ENCODE data around the gene OXCT2. TPM values are rescaled to one million over a fixed set of nuclear protein-coding genes. Genes with fewer than 3 reads are reported as not detected.

Gene OXCT2
- total and polyA plus RNA-seq, 9 of the 15 experiments (the other 6 are each of a cell fraction or from before 2014, with no cell fraction given), result 0.08 to 0.64 (median 0.22) TPM; not detected in 2

DNA sequence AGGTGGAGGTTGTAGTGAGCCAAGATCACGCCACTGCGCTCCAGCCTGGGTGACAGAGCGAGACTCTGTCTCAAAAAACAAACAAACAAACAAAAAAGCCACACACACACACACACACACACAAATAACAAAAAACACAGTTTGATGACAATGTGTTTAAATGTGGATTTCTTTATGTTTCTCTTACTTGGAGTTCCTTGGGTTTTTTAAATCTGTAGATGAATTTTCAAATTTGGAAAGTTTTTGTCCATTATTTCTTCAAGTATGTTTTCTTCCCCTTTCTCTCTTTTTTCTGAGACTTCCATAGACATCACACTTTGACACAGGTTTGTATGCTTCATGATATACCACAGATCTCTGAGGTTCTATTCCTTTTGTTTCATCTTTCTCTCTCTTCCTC, 44.5 kb downstream of the OXCT2 start:
- no TSS peak for BruUV-seq (replicated peaks)
- CTCF ChIA-PET (ENCODE audit: low intra/inter-chr PET ratio), result no interaction called here
- H3K27ac ChIP-seq (ENCODE audit: extremely low read depth, low read depth, low read length), result no peak overlapping the region
- 13% methylated on average over 3 of the region's 3 CpGs for WGBS (ENCODE audit: insufficient coverage, low coverage, missing lambda C conversion rate)
- no peaks in the 10 kb centered on the region for H3K79me2 ChIP-seq (ENCODE audit: control insufficient read depth, insufficient read depth, low read length)
- DNase-seq (ENCODE audit: extremely low read depth in 1 of 4, low spot score in 3 of 4) (no peak), ATAC-seq (no peak), FAIRE-seq (no peak)
- in situ Hi-C loops (cut with MboI), result no loop called here
- no peak overlapping the region for H2AFZ ChIP-seq (ENCODE audit: low read depth, low read length)
- H3K9me1 ChIP-seq (ENCODE audit: control insufficient read depth, insufficient read depth, low read length), result no peaks in the 10 kb centered on the region
- H4K20me1 ChIP-seq (replicated peaks; ENCODE audit: control insufficient read depth, insufficient read depth, low read length), result no peaks in the 10 kb centered on the region
- no peak overlapping the region for H3K4me2 ChIP-seq (ENCODE audit: insufficient read depth, low read length)
- H3K36me3 ChIP-seq (ENCODE audit: control insufficient read depth, insufficient read depth, low read length), result no peaks in the 10 kb centered on the region
- TF ChIP-seq ZNF583 (CRISPR knock-in tag; IDR thresholded peaks at IDR 0.05) (peak; percentile 51; the same call in 1 of the 2 replicates), FOXJ3 (CRISPR knock-in tag; IDR thresholded peaks at IDR 0.05) (no peak), SRF (CRISPR knock-in tag; IDR thresholded peaks at IDR 0.05) (no peak), CBX2 (IDR thresholded peaks at IDR 0.05; ENCODE audit: insufficient read depth, low read length, poor library complexity, severe bottlenecking) (peak; percentile 62)
- H3K4me1 ChIP-seq (replicated peaks in 1 of 2; ENCODE audit: control insufficient read depth in 2 of 2, insufficient read depth in 2 of 2, low read length in 2 of 2), result peaks cover 0 to 5% of the 10 kb centered on the region in 2 experiments; a peak in 1 of 5 replicates
- H3K9ac ChIP-seq (ENCODE audit: insufficient read depth in 1 of 2, low read depth in 2 of 2, low read length in 2 of 2), result no peak overlapping the region
- H3K27me3 ChIP-seq (ENCODE audit: control insufficient read depth in 2 of 2, insufficient read depth in 2 of 2, low read length in 2 of 2), result peaks cover 22 to 26% of the 10 kb centered on the region in 2 experiments
- intact Hi-C loops (cut with micrococcal nuclease), result no loop called here
- no peaks in the 10 kb centered on the region for H3K9me3 ChIP-seq (replicated peaks; ENCODE audit: control insufficient read depth, insufficient read depth, low read depth, low read length)
- POLR2A ChIA-PET, result interaction anchor here (1.2 kb wide), 1 partner anchor 15 kb away, joined by 3 read pairs; no protein-coding TSS in a partner anchor
- H3K4me3 ChIP-seq, result no peak overlapping the region

DNA sequence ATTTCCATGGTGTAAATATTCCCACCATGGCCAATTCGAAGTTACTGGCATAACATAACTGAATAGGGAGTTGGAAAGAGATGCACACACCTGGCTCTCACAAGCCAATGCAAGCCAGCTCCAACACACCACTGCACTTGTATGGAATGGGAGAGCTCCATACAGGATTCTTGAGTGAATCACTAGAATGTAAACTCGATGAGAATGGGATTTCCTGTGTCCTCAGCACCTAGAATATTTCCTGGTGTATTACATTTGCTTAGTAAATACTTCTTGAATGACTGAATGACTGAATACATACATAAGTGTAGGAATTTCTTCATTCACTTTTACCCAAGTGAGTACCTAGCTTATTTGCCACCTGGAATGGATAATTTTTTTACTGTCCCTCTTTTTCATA, 48.7 kb downstream of the OXCT2 start:
- in situ Hi-C loops (cut with MboI), result loop anchor here (5.0 kb wide), 1 partner anchor 125 kb away; no protein-coding TSS in a partner anchor
- CTCF ChIA-PET (ENCODE audit: low intra/inter-chr PET ratio), result interaction anchor here (0.6 kb wide), 1 partner anchor 69 kb away, joined by 3 read pairs; no protein-coding TSS in a partner anchor
- Histone ChIP-seq H3K36me3 (ENCODE audit: control insufficient read depth, insufficient read depth, low read length) (no peaks in the 10 kb centered on the region), H3K9me1 (ENCODE audit: control insufficient read depth, insufficient read depth, low read length) (no peaks in the 10 kb centered on the region), H3K4me3 (no peak overlapping the region), H3K9me3 (replicated peaks; ENCODE audit: control insufficient read depth, insufficient read depth, low read depth, low read length) (no peaks in the 10 kb centered on the region), H3K27ac (ENCODE audit: extremely low read depth, low read depth, low read length) (no peak overlapping the region), H3K4me2 (ENCODE audit: insufficient read depth, low read length) (no peak overlapping the region), H3K9ac (ENCODE audit: insufficient read depth in 1 of 2, low read depth in 2 of 2, low read length in 2 of 2) (no peak overlapping the region), H4K20me1 (replicated peaks; ENCODE audit: control insufficient read depth, insufficient read depth, low read length) (no peaks in the 10 kb centered on the region), H3K79me2 (ENCODE audit: control insufficient read depth, insufficient read depth, low read length) (no peaks in the 10 kb centered on the region), H2AFZ (ENCODE audit: low read depth, low read length) (no peak overlapping the region), H3K4me1 (replicated peaks in 1 of 2; ENCODE audit: control insufficient read depth in 2 of 2, insufficient read depth in 2 of 2, low read length in 2 of 2) (no peaks in the 10 kb centered on the region), H3K27me3 (ENCODE audit: control insufficient read depth in 2 of 2, insufficient read depth in 2 of 2, low read length in 2 of 2) (peaks cover 6% of the 10 kb centered on the region in 2 experiments; a peak in 4 of 5 replicates)
- no peak for ATAC-seq
- intact Hi-C loops (cut with micrococcal nuclease), result loop anchor here (5.0 kb wide), 1 partner anchor 50 kb away; the partner anchor contains the start of gene NT5C1A
- POLR2A ChIA-PET, result interaction anchor here (0.9 to 1.2 kb wide), 3 partner anchors 11 to 45 kb away, joined by 3 to 4 read pairs (median 4); partner anchors contain the start of gene PPIE
- WGBS (ENCODE audit: insufficient coverage, low coverage, missing lambda C conversion rate), result 0% methylated on average over 2 of the region's 2 CpGs
- FAIRE-seq, result no peak
- no peak for DNase-seq (ENCODE audit: extremely low read depth in 1 of 4, low spot score in 3 of 4)
- no TSS peak for BruUV-seq (replicated peaks)
- TF ChIP-seq EHMT2 (IDR thresholded peaks at IDR 0.05) (no peak), SRSF1 (IDR thresholded peaks at IDR 0.05; ENCODE audit: low read depth, low read length) (no peak), SLC30A9 (CRISPR knock-in tag; IDR thresholded peaks at IDR 0.05) (no peak), CHAMP1 (IDR thresholded peaks at IDR 0.05) (no peak), PCBP1 (IDR thresholded peaks at IDR 0.05; ENCODE audit: low read depth, low read length, poor library complexity, severe bottlenecking) (no peak), ESRRA (IDR thresholded peaks at IDR 0.05; ENCODE audit: borderline replicate concordance, low read depth) (no peak), PURB (CRISPR knock-in tag; IDR thresholded peaks at IDR 0.05; ENCODE audit: low read depth) (no peak)
- TF ChIP-seq, protein P1, sequence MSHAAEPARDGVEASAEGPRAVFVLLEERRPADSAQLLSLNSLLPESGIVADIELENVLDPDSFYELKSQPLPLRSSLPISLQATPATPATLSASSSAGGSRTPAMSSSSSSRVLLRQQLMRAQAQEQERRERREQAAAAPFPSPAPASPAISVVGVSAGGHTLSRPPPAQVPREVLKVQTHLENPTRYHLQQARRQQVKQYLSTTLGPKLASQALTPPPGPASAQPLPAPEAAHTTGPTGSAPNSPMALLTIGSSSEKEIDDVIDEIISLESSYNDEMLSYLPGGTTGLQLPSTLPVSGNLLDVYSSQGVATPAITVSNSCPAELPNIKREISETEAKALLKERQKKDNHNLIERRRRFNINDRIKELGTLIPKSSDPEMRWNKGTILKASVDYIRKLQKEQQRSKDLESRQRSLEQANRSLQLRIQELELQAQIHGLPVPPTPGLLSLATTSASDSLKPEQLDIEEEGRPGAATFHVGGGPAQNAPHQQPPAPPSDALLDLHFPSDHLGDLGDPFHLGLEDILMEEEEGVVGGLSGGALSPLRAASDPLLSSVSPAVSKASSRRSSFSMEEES (CRISPR knock-in tag; IDR thresholded peaks at IDR 0.05), result no peak

Data from K562 (cell line).